Measurements from ENCODE around the gene SNTG2.
"Not testable (repeated sequence)": the region's sequence is repeated elsewhere in the genome, so short reads cannot be mapped to it uniquely, and the experiment has no call there.

Gene SNTG2

DNA sequence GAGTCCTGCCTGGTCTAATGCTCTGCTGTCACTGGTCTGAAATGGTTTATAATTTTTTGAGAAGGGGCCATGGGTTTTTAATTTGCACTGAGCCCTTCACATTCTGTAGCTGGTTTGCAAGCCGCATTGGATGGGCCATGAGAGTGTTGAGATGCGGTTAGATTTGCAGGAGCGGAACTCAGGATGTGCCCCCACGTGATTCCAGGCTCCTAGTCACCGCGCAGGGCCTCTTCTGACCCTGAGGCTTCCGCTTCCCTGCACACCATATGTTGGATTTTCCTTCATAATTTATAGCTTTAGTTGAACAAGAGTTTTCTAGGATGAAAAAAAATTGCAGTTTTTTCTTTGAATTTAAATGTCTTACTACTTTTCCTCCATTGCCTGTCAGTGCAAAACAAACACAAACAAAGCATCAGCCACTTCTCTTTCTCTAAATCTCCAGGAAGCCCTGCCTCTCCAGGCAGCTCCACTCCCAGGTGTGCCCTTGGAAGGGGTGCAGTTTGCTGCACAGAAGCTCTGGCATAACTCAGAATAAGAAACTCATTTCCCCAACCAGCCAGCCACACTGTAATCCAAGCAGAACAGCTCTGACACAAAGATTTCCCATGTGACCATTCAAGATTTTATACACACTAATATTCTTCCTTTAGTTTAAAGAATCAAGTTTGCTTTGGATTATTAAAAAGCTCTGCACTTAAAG lies 444.2 kb downstream of the SNTG2 start:
- DNase-seq, result peak; percentile 26

DNA sequence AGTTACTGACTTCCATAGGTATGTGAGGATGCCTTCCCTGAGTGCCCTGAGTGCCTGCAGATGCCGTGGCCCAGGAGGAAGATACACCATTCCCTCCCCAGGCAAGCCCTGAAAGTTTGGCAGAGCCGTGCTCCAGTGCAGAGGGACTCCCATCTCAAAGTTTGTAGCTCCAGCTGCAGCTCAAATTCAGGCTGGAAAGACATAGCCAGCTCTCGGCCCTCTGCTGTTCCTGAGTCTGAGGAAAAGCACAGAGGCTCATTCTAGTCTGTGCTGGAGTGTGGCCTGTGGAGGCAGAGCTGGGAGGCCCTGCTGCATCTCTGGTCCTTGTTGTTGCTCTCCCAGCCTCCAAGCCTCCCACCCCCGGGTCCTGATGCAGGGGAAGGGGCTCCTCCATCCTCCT lies 446.7 kb downstream of the SNTG2 start:
- no peak for DNase-seq

DNA sequence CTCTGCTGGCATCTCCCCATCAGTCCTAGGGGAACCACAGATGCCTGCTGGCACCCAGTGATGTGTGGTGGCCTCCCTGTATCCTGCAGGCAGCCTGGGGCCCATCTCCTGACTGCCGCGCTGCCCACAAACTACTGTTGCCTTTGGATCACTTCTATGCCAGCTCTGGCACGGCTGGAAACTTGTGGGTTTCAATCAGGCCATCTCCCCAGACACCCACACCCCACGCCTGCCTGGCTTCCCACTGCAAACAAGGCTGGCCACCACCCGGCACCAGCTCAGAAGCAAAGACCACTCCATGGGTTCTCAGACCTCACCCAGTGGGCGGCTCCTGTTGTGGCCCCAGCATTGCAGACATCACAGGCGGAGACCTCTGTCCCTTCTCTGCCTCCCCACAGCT lies 447.5 kb downstream of the SNTG2 start:
- DNase-seq, result no peak

DNA sequence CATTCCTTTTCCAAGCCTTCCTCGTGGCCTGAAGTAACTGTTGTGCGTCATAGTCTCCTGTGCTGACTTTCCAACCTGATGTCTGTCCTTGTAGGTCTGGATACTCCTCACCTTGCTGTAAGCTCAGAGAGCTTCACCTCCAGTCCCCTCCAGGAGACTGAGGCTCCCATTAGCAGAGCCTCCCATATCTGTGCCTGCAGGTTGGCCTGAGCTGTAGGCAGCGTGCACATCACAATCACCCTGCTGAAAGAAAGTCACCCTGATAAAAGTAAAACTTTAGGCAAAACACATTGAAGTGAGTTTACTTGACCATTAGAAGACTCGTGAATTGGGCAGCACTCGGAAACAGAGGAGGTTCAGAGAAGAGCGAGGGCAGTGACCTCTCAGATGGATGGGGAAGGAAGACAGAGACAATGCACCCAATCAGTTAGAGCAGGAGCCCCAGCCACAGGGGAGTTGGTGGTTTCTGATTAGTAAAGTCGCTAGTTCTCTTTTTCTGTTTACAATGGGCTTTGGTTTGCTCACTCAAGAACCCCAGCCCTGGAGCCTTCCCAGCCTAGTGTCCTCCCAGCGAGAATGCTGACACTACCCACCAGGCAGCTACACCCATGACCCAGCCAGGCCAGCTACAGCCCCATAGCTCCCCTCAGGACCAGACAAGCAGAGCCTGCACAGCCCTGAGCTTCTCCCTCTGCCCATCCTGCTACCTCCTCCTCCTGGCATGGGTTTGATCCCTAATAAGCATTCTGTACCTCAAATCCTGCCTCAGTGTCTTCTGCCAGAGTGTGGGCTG lies 450.5 kb downstream of the SNTG2 start:
- DNase-seq, result no peak

DNA sequence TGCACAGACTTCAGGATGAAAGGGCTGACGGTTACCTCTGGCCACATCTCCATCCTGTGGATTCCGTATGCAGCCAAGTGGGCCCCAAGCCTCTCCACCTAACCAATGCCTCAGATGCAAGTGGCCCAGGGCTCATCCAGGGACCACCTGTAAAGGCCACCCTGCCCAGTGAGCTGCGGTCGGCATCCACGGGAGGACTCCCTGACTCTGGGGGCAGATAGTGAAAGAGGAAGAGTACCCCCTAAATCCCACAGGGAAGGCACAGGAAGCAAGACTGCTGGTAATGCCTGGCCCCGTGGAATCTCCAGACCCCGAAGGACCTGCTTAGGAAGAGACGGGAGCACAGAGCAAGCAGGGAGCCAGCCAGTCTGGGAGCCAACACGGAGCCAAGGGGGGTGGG lies 451.4 kb downstream of the SNTG2 start:
- DNase-seq, result no peak

DNA sequence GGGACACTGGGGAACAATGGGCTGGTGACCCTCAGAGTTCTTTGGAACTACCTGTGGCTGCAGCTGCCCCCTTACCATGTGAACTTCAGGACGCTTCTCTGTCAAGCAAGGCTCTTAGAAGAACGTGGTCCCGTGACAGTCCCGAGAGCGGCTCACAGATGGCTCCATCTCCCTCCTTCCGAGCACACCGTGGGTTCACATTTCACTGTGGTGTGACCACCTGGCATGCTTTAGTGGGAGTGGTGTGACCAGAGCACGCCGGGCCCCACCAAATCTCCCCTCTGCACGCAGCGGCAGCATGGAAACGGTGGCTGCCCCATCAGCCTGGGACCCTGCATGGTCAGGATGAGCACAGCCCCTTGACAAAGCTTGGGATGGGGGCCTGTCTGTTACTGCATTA lies 452.9 kb downstream of the SNTG2 start:
- no peak for DNase-seq

DNA sequence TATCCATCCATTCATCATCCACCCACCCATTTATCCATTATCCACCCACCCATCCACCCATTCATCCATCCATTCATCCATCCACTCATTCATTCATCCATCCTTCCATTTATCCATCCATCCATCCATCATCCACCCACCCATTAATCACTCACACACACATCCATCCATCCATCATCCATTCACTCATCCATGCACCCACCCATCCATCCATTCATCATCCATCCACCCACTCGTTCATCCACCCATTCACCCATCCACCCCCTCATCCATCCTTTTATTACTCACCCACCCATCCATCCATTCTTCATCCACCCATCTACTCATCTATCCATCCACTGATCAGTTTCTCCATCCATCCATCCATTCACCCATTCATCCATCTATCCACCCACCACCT lies 454.5 kb downstream of the SNTG2 start:
- DNase-seq, result no peak

DNA sequence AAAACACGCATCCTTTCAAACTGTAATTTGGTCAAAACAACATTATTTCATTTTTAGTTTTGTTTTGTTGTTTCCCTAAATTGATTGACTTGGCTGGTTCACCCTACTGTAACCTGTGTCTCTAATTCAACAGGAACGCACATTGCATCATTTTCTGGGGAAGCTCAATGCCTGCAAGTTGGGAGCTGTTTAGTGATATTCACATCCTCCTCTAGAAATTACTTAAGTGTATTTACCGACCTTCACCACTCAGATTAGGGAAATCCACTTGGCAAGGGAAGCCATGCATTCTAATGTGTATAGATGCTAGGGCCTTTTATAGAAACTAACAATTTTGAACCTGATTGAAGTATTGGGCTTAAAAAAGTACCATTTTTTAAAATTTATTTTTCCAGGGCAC lies 455.3 kb downstream of the SNTG2 start:
- no peak for DNase-seq

DNA sequence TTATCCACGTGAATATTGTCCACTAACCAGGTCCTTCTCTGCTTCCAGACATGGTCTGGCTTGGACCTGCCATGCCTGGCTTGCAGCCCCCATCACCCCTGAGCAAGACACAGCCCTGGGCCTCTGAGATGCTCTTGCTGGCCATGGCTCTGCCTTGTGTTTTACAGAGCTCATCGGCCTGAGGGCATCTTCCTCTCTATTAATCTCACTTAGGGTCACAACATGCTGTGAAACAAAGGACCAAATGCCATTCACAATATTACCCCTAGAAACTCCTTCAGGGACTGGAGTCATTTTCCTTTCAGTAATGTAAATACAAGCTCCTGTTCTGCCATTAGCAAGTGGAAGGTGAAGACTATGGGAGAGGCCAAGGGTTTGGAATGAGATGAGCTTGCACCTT lies 455.8 kb downstream of the SNTG2 start:
- DNase-seq, result no peak

DNA sequence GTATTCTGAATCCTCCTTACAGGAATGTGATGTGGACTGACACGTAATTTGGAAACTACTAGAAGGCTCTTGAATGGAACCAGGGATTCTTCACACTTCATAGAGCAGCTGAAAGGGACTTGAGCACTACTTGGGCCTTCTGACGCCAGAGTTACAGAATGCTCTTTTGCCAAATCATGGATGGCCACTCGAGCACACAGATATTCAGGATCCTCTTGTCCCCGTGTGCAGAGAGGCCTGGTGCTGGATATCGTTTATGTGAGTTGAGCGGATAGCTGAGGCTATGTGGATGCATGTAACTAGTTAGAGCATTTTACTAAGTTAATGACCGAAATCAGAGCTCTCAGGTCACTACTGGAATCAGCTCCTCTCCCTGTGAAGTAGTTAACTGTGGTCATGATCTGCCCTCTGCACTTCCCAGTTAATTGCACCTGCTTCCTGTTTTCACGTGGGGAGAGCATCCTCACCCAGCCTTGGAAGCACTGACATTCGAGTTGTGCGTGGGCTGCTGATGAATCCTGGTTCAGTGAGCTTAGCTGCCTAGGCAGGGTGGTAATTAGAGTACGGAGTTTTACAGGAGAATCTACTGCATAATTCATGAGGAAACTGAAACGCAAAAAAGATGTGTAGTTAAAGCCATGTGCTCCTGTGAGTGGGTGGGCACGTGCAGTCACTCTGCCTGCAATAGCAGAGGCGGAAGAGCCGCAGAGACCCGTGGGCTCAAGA lies 457.5 kb downstream of the SNTG2 start:
- DNase-seq, result no peak

DNA sequence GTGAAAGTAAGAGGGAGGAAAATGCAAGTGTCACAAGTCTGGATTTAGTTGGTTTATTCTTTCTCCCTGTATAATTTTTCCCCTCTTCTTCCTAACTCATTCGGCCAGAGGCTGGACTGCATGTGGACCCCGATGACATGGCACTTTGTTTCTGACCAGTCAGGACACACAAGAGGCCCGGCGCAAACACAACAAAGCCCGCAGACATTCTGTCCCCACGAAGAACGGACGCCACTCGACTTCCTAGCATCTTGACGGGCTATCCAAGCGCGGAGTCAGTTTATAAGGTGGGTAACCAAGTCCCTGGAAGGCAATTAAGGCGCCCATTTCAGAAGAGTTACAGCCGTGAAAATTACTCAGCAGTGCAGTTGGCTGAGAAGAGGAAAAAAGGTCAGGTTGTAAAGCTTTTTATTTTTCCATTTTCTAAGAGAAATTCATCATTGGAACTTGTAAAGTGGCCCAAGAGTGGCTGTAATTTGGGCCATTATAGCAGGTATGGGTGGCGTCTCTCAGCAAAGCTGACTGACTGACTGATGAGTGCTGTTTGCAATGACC lies 462.6 kb downstream of the SNTG2 start, which contains the start of gene TPO:
Gene TPO (plus strand): TSS at position 308 of the 555 bp plus-strand sequence. CDS start 946 bp downstream, outside the sequence.
- no peak for DNase-seq

DNA sequence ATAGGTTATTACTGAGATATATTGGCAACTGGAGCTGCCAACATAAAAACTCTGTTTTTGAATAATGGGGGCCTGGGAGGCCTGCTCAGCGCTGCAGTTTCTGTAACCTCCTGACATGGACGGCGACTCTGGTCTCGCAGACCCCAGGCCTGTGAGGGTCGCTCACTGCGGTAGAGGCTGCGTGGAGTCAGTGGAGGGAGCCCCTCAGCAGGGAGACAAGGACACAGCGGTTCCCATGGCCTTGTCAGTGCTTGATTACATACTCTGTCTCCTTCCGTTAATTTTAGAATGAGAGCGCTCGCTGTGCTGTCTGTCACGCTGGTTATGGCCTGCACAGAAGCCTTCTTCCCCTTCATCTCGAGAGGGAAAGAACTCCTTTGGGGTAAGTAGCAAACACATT lies 463.5 kb downstream of the SNTG2 start:
- no peak for DNase-seq

DNA sequence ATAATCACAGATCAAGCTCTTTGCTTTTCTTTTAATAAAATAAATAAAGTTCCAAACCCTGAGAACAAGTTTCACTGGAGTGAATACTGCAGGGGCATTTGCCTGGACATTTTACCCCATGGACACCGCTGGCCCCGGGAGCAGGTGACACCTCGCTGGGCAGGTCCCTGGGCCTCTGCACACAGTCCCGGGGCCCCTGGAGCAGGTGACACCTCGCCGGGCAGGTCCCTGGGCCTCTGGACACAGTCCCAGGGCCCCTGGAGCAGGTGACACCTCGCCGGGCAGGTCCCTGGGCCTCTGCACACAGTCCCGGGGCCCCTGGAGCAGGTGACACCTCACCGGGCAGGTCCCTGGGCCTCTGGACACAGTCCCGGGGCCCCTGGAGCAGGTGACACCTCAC lies 464.3 kb downstream of the SNTG2 start:
- not testable (repeated sequence) for DNase-seq

DNA sequence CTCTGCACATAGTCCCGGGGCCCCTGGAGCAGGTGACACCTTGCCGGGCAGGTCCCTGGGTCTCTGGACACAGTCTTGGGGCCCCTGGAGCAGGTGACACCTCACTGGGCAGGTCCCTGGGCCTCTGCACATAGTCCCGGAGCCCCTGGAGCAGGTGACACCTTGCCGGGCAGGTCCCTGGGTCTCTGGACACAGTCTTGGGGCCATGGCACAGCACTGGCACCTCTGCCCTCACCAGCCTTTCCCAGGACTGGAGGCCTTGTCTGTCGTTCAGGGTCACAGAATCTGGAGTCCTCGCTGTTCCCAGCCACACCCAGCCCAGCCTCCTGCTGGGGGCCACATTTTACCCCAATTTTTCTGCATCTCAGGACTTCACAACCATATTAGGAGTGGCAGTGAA lies 464.9 kb downstream of the SNTG2 start:
- no peak for DNase-seq

Data from NCI-H345 (cell line).